Vagina (tissue), 2 donors: ENCODE measurements around the gene SIGLEC15. TPM values are rescaled to one million over a fixed set of nuclear protein-coding genes. Genes with fewer than 3 reads are reported as not detected.

ENCODE experiments used
- DNase-seq, 2 donors: peaks; one replicate each; pipeline ENCODE4 v3.0.0-alpha.2; 2017; ENCODE audit errors: extremely low spot score in 2 of 2
- H3K27ac ChIP-seq: fragments of 200-600 bp; sonication (generic); one replicate; pipeline ENCODE4 v1.5.1; 2019
- H3K27me3 ChIP-seq: fragments of 200-600 bp; sonication (generic); one replicate; pipeline ENCODE4 v1.5.1; 2019
- H3K36me3 ChIP-seq, 2 donors: fragments of 200-600 bp; sonication (generic); one replicate each; pipeline ENCODE4 v1.5.1; 2017 to 2019
- H3K4me1 ChIP-seq: fragments of 200-600 bp; sonication (generic); one replicate; pipeline ENCODE4 v1.5.1; 2019
- H3K4me3 ChIP-seq, 2 donors: fragments of 200-600 bp; sonication (generic); 1 replicate in 1 of 2; 2 replicates in 1 of 2; pipeline ENCODE4 v1.5.1; 2016 to 2019
- H3K9me3 ChIP-seq: fragments of 200-600 bp; sonication (generic); one replicate; pipeline ENCODE4 v1.5.1; 2019
- CTCF ChIP-seq, 3 experiments: fragments of 450-650 bp in 2 of 3; fragments of 200-600 bp in 1 of 3; sonication (generic) in 1 of 3; IDR thresholded peaks; one replicate each; pipeline ENCODE4 v1.5.1; 2017 to 2019; ENCODE audit warnings: antibody characterized with exemption in 3 of 3, mild to moderate bottlenecking in 2 of 3, moderate library complexity in 2 of 3
- POLR2A ChIP-seq, 2 donors: fragments of 450-650 bp; IDR thresholded peaks; one replicate each; pipeline ENCODE4 v1.6.1; 2017; ENCODE audit warnings: antibody characterized with exemption in 2 of 2, mild to moderate bottlenecking in 2 of 2, moderate library complexity in 2 of 2
- POLR2AphosphoS5 ChIP-seq, 2 donors: sonication (generic); formaldehyde crosslinking; IDR thresholded peaks; one replicate each; pipeline ENCODE4 v1.9.0; 2017; ENCODE audit warnings: antibody characterized with exemption in 2 of 2, mild to moderate bottlenecking in 2 of 2, low read depth in 1 of 2; ENCODE audit not compliant: insufficient read depth in 1 of 2
- intact Hi-C: fragments of 100-400 bp; cut with DNase I; formaldehyde crosslinking; loops from one replicate; pipeline ENCODE4 v1.15.1; 2023
- total RNA-seq: library from RNA; depleted of rRNA; stranded (reverse); fragments of >200 nt; gene quantifications from one replicate; pipeline ENCODE4 v1.2.3, GENCODE V29; 2016

Gene SIGLEC15
- total RNA-seq, 1 donor from 2014 or later = not detected

DNA sequence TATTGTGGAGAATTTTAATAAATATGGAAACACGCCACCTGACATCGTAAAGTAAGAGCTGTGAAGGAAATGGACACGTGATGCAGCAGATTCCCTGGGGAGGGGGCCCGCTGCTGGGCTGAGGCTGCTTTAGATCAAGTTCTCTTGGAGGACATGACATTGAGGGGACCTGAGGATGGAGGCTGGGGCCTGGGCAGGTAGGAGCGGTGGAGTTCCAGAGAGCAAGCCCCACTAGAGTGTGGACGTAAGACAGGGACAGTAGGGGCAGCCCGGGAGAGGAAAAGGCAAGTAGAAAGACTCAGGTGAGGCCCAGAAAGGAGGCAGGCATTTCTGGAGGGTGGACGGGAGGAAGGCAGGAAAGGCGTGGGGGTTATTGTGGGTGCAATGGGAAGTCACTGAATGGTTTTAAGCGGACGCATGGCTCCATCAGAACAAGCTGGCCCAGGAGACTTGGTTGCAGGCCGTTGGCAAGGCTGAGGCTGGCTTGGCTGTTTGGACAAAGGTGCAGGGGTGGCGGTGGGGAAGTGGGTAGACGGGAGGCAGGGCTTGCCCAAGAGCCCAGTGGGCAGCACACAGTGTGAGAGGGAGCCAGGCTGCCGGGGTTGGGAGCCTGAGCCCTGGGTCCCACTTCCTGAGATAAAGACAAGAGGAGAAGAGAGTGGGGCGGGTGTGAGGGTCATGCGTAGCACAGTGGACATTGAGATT is 15.7 kb downstream of the SIGLEC15 start:
- Histone ChIP-seq H3K4me1 (peaks cover 18% of the 10 kb centered on the region), H3K36me3 (no peaks in the 10 kb centered on the region), H3K27ac (no peak overlapping the region), H3K4me3 (no peak overlapping the region), H3K9me3 (no peaks in the 10 kb centered on the region), H3K27me3 (peaks cover 4% of the 10 kb centered on the region)
- intact Hi-C loops = no loop called here
- DNase-seq = peak in 1 of 2 donors; percentile 78
- TF ChIP-seq CTCF (IDR thresholded peaks at IDR 0.05) (no peak), POLR2AphosphoS5 (IDR thresholded peaks at IDR 0.05; ENCODE audit: insufficient read depth in 1 of 2, low read depth in 1 of 2) (no peak), POLR2A (IDR thresholded peaks at IDR 0.05) (no peak)

DNA sequence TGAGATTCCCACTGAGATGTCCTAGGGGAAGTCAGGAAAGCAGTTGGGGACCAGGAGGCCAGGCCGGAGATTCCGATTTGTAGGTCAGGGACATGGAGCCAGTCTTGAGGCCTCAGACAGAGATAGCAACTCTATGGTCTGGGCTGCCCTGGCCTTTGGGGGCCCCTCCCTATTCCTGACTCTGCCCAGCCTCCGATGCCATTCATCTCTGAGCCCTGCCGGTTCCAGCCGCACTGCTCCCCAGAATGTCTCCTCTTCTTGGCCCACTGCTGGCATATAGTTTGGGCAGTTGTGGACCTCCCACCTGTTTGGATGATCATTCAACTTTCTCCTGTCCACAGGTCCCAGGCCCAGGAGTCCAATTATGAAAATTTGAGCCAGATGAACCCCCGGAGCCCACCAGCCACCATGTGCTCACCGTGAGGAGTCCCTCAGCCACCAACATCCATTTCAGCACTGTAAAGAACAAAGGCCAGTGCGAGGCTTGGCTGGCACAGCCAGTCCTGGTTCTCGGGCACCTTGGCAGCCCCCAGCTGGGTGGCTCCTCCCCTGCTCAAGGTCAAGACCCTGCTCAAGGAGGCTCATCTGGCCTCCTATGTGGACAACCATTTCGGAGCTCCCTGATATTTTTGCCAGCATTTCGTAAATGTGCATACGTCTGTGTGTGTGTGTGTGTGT is 16.4 kb downstream of the SIGLEC15 start:
- Histone ChIP-seq H3K36me3 (no peaks in the 10 kb centered on the region), H3K27me3 (peaks cover 4% of the 10 kb centered on the region), H3K9me3 (no peaks in the 10 kb centered on the region), H3K4me1 (peaks cover 18% of the 10 kb centered on the region), H3K27ac (no peak overlapping the region), H3K4me3 (no peak overlapping the region)
- peak in 1 of 2 donors; percentile 70 for DNase-seq
- intact Hi-C loops = no loop called here
- TF ChIP-seq CTCF (IDR thresholded peaks at IDR 0.05) (no peak), POLR2AphosphoS5 (IDR thresholded peaks at IDR 0.05; ENCODE audit: insufficient read depth in 1 of 2, low read depth in 1 of 2) (no peak), POLR2A (IDR thresholded peaks at IDR 0.05) (no peak)

DNA sequence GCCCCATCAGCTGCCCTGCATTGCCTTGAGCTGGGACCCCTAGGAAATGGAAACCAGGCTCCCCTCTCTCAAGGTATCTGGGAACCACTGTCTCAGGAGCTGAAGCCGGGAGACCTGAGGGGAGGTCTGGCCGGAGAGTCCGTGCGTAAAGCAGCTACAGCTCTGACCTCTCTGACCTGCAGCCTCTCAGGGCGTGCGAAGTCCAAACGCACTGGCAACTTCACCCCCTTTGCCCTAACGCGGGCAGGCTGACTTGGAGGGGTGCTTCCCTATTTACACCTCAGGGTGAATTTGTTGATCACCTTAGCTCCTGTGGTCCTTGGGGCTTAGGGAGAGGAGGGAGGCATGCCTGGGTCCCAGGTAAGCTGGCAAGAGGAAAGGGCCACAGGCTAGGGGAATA is 17.5 kb downstream of the SIGLEC15 start:
- TF ChIP-seq POLR2AphosphoS5 (IDR thresholded peaks at IDR 0.05; ENCODE audit: insufficient read depth in 1 of 2, low read depth in 1 of 2) = no peak
- no peak for TF ChIP-seq CTCF (IDR thresholded peaks at IDR 0.05)
- TF ChIP-seq POLR2A (IDR thresholded peaks at IDR 0.05) = no peak

GRCh38 chr18:45844938-45845337 is 19.5 kb downstream of the SIGLEC15 start:
- no peaks in the 10 kb centered on the region for H3K27me3 ChIP-seq
- H3K4me3 ChIP-seq = no peak overlapping the region
- DNase-seq = no peak
- H3K36me3 ChIP-seq = no peaks in the 10 kb centered on the region
- TF ChIP-seq POLR2AphosphoS5 (IDR thresholded peaks at IDR 0.05; ENCODE audit: insufficient read depth in 1 of 2, low read depth in 1 of 2) = no peak
- H3K27ac ChIP-seq = no peak overlapping the region
- H3K4me1 ChIP-seq = no peaks in the 10 kb centered on the region
- intact Hi-C loops = no loop called here
- no peaks in the 10 kb centered on the region for H3K9me3 ChIP-seq

More for the DNA sequence above, 17.5 kb downstream of the SIGLEC15 start:
- Histone ChIP-seq H3K4me3 (no peak overlapping the region), H3K4me1 (peaks cover 9% of the 10 kb centered on the region), H3K9me3 (no peaks in the 10 kb centered on the region), H3K27ac (no peak overlapping the region), H3K36me3 (no peaks in the 10 kb centered on the region), H3K27me3 (peaks cover 4% of the 10 kb centered on the region)
- intact Hi-C loops = no loop called here
- DNase-seq = peak in 1 of 2 donors; percentile 22

- Histone ChIP-seq H3K27ac (no peak overlapping the region), H3K27me3 (no peaks in the 10 kb centered on the region), H3K9me3 (no peaks in the 10 kb centered on the region), H3K4me3 (no peak overlapping the region), H3K36me3 (no peaks in the 10 kb centered on the region), H3K4me1 (no peaks in the 10 kb centered on the region)
- DNase-seq = no peak
- TF ChIP-seq CTCF (IDR thresholded peaks at IDR 0.05) (no peak), POLR2A (IDR thresholded peaks at IDR 0.05) (no peak), POLR2AphosphoS5 (IDR thresholded peaks at IDR 0.05; ENCODE audit: insufficient read depth in 1 of 2, low read depth in 1 of 2) (no peak)
- intact Hi-C loops = no loop called here
Observed at GRCh38 chr18:45845410-45845809, 19.9 kb downstream of the SIGLEC15 start.
